SJCRH30 (cell line): ENCODE measurements around the gene POU2F1. TPM values are rescaled to one million over a fixed set of nuclear protein-coding genes. Genes with fewer than 3 reads are reported as not detected.

Experiments
- DNase-seq, 2 experiments: peaks; one replicate each; pipeline ENCODE4 v3.0.0-alpha.2; 2015 to 2020
- H3K27ac ChIP-seq: fragments of 250-450 bp; sonication (Bioruptor Pico); 2 replicates; pipeline ENCODE4 v1.5.1; 2020; ENCODE audit warnings: mild to moderate bottlenecking, moderate library complexity
- H3K27me3 ChIP-seq: fragments of 250-450 bp; sonication (Bioruptor Pico); 2 replicates; pipeline ENCODE4 v1.5.1; 2020; ENCODE audit warnings: mild to moderate bottlenecking, moderate library complexity
- H3K36me3 ChIP-seq: fragments of 250-450 bp; sonication (Bioruptor Pico); 2 replicates; pipeline ENCODE4 v1.5.1; 2020; ENCODE audit warnings: mild to moderate bottlenecking, moderate library complexity
- H3K4me1 ChIP-seq: fragments of 250-450 bp; sonication (Bioruptor Pico); 2 replicates; pipeline ENCODE4 v1.5.1; 2020; ENCODE audit warnings: mild to moderate bottlenecking, moderate library complexity
- H3K4me3 ChIP-seq: fragments of 250-450 bp; sonication (Bioruptor Pico); 2 replicates; pipeline ENCODE4 v1.5.1; 2020; ENCODE audit warnings: mild to moderate bottlenecking, moderate library complexity
- H3K9me3 ChIP-seq: fragments of 250-450 bp; sonication (Bioruptor Pico); replicated peaks from 2 replicates; pipeline ENCODE4 v1.5.1; 2020; ENCODE audit warnings: mild to moderate bottlenecking, moderate library complexity
- total RNA-seq: library from RNA; depleted of rRNA; stranded (reverse); fragments of >200 nt; shearing (Covaris generic); gene quantifications from 2 replicates; pipeline ENCODE4 v1.2.3, GENCODE V29; 2014

The POU2F1 gene
- total RNA-seq, 1 experiment from 2014 or later = 16.8 TPM

- Histone ChIP-seq H3K4me3 (no peak overlapping the region), H3K27ac (no peak overlapping the region), H3K4me1 (no peaks in the 10 kb centered on the region), H3K36me3 (0 out of 2 replicates have a peak, but pooled peaks cover 2% of the 10 kb centered on the region), H3K9me3 (0 out of 2 replicates have a peak, but pooled peaks cover 4% of the 10 kb centered on the region), H3K27me3 (no peaks in the 10 kb centered on the region)
- DNase-seq = no peak
Observed at GRCh38 chr1:167359295-167359694, 138.6 kb downstream of the POU2F1 start.

DNA sequence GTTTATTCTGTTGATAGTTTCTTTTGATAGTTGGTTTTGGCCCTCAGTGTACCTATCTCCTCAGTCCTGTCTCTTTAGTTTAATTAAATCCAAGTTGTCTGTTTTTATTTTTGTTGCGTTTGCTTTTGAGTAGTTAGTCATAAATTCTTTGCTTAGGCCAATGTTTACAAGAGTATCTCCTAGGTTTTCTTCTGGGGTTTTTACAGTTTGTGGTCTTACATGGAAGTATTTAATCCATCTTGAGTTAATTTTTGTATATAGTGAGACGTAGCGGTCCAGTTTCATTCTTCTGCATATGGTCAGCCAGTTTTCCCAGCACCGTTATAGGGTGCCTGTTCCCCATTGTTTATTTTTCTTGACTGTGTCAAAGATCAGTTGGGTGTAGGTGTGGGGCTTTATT is 139.4 kb downstream of the POU2F1 start:
- Histone ChIP-seq H3K4me1 (0 out of 2 replicates have a peak, but pooled peaks cover under 1% of the 10 kb centered on the region), H3K4me3 (no peak overlapping the region), H3K27ac (no peak overlapping the region), H3K27me3 (no peaks in the 10 kb centered on the region), H3K9me3 (0 out of 2 replicates have a peak, but pooled peaks cover 4% of the 10 kb centered on the region), H3K36me3 (0 out of 2 replicates have a peak, but pooled peaks cover 2% of the 10 kb centered on the region)
- DNase-seq = no peak

DNA sequence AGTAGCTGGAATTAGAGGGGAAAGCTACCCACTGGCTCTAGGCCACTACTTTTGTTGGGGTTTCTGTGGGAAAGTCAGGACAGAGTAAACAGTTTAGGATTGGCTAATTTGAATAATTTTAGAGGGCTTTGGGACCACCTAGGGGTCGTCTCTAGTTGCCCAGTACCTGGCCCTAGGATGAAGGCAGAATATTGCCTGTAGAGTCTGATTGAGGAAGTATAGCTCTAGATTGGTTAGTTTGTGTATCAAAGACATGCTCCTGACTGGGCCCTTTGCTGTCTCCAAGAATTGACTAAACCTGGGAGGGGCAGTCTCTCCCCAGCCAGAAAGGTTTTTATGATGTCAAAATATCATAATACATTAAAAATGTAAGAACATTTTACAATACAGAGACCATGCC is 142.0 kb downstream of the POU2F1 start:
- H3K9me3 ChIP-seq = 0 out of 2 replicates have a peak, but pooled peaks cover 4% of the 10 kb centered on the region
- no peak overlapping the region for H3K27ac ChIP-seq
- no peaks in the 10 kb centered on the region for H3K27me3 ChIP-seq
- H3K4me3 ChIP-seq = no peak overlapping the region
- 0 out of 2 replicates have a peak, but pooled peaks cover 3% of the 10 kb centered on the region for H3K4me1 ChIP-seq
- DNase-seq = no peak
- H3K36me3 ChIP-seq = peaks cover 2% of the 10 kb centered on the region; the same call in 1 of the 2 replicates

DNA sequence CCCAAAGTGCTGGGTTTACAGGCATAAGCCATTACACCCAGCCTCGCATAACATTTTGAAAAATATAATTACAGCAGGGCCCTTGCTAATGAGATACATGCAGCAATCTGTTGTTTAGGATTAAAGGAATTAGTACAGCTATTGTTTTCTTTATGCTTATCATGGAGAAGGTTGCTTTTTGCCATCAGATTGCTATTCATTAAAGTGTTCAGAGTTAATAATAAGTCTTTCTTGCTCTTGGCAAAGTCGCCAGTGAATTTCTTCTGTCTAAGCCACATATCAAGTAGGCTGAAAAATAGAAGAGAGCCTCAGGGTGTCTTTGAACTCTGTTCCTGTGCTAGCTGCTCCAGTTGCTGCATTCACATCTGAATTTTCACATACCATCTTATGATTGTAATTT is 144.1 kb downstream of the POU2F1 start:
- Histone ChIP-seq H3K9me3 (no peaks in the 10 kb centered on the region), H3K4me3 (no peak overlapping the region), H3K4me1 (0 out of 2 replicates have a peak, but pooled peaks cover 3% of the 10 kb centered on the region), H3K36me3 (no peaks in the 10 kb centered on the region; the same call in 1 of the 2 replicates), H3K27ac (no peak overlapping the region), H3K27me3 (no peaks in the 10 kb centered on the region)
- DNase-seq = no peak

- H3K4me3 ChIP-seq = no peak overlapping the region
- DNase-seq = no peak
- H3K27me3 ChIP-seq = no peaks in the 10 kb centered on the region
- H3K27ac ChIP-seq = no peak overlapping the region
- H3K4me1 ChIP-seq = 0 out of 2 replicates have a peak, but pooled peaks cover 3% of the 10 kb centered on the region
- no peaks in the 10 kb centered on the region for H3K9me3 ChIP-seq
- H3K36me3 ChIP-seq = no peaks in the 10 kb centered on the region; the same call in 1 of the 2 replicates
Observed at GRCh38 chr1:167365360-167365759, 144.7 kb downstream of the POU2F1 start.

DNA sequence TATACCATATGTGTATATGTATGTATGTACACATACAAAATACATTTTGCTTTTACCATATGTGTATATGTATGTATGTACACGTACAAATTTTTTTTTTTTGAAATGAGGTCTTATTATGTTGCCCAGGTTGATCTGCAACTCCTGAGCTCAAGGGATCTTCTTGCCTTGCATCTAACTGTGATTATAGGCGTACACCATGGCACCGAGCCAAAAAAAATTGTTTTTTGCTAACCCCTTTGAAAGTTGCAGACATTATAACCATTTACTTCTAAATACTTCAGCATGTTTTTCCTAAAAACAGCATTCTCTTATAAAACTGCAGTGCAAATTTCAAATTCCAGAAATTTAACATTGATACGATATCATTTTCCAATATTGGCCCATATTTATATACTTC is 147.0 kb downstream of the POU2F1 start:
- Histone ChIP-seq H3K27me3 (no peaks in the 10 kb centered on the region), H3K9me3 (no peaks in the 10 kb centered on the region), H3K4me3 (no peak overlapping the region), H3K27ac (no peak overlapping the region), H3K4me1 (0 out of 2 replicates have a peak, but pooled peaks cover 3% of the 10 kb centered on the region), H3K36me3 (no peaks in the 10 kb centered on the region; the same call in none of the 2 replicates)
- DNase-seq = no peak

DNA sequence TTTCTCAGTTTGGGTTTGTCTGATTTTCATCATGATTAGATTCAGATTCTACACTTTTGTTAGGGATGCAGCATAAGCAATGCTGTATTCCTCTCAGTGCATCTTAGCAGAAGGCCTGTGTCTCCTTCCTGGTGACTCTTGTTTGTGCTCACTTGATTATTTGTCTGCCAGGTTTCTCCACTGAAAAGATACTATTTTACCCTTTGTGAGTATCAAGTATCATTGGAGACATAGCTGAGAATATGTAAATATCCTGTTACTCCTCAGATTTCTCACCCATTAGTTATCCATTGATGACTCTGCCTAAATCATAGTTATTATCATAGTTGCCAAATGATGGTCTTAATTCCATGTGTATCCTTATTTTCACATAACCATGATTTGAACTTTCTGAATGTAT is 148.5 kb downstream of the POU2F1 start:
- no peaks in the 10 kb centered on the region for H3K9me3 ChIP-seq
- DNase-seq = no peak
- no peak overlapping the region for H3K27ac ChIP-seq
- H3K27me3 ChIP-seq = no peaks in the 10 kb centered on the region
- H3K36me3 ChIP-seq = no peaks in the 10 kb centered on the region; the same call in none of the 2 replicates
- H3K4me1 ChIP-seq = 0 out of 2 replicates have a peak, but pooled peaks cover 3% of the 10 kb centered on the region
- no peak overlapping the region for H3K4me3 ChIP-seq

GRCh38 chr1:167369933-167370332 is 149.2 kb downstream of the POU2F1 start:
- 0 out of 2 replicates have a peak, but pooled peaks cover 3% of the 10 kb centered on the region for H3K4me1 ChIP-seq
- H3K27me3 ChIP-seq = no peaks in the 10 kb centered on the region
- no peaks in the 10 kb centered on the region for H3K9me3 ChIP-seq
- DNase-seq = no peak
- H3K4me3 ChIP-seq = no peak overlapping the region
- H3K27ac ChIP-seq = no peak overlapping the region
- peaks cover 3% of the 10 kb centered on the region for H3K36me3 ChIP-seq

DNA sequence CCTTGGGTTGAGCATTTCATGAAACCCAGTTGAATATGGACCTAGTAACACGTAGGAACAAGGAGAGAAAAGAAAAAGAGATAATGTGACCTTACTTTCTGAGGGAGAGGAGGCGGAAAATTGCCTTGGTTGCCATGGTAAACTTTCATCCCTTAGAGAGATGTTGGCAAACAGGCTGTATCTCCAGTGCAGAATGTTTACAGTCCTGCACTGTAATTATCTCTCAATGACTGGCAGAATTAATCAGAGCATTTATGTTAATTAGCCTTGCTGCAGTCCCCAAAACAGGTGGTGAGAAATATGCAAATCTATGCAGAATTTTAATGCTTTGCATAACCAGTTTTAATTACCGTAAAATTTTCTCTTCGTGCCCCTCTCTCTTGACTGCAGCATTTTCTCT is 150.3 kb downstream of the POU2F1 start:
- H3K27me3 ChIP-seq = no peaks in the 10 kb centered on the region
- H3K9me3 ChIP-seq = no peaks in the 10 kb centered on the region
- H3K4me1 ChIP-seq = no peaks in the 10 kb centered on the region
- peaks cover 3% of the 10 kb centered on the region for H3K36me3 ChIP-seq
- no peak overlapping the region for H3K27ac ChIP-seq
- H3K4me3 ChIP-seq = no peak overlapping the region
- no peak for DNase-seq

DNA sequence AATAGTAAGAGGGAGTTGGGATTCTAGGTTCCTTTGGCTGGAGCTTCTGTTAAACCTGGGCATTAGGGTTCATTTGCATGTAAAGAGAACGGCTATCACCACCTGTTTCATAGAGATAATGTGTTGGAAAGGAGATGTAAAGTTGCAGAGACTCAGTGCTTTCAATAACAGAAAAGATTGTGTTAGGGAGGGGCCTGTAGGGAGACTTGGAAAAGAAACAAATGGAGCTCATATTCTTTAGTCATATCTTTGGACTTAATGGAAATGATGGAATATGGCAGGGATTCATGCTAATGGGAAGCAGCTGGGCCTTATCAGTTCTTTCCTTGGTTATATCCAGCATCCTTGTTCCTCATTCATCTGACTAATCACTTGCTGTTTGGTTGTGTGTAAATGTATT is 152.7 kb downstream of the POU2F1 start:
- Histone ChIP-seq H3K36me3 (peaks cover 3% of the 10 kb centered on the region; the same call in 1 of the 2 replicates), H3K27ac (no peak overlapping the region), H3K9me3 (no peaks in the 10 kb centered on the region), H3K4me1 (no peaks in the 10 kb centered on the region), H3K27me3 (no peaks in the 10 kb centered on the region), H3K4me3 (no peak overlapping the region)
- DNase-seq = no peak

DNA sequence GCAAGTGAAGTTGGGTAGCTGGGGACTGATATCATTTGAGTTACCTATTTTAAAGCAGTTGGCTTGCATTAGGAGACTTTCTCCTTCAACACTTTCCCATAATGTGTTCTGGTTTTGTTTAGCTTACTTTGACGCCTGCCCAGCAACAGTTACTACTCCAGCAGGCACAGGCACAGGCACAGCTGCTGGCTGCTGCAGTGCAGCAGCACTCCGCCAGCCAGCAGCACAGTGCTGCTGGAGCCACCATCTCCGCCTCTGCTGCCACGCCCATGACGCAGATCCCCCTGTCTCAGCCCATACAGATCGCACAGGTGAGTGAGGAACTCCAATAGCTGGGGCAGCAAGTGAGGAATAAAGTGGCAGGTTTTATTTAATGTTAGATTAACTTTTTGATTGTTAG is 153.3 kb downstream of the POU2F1 start:
- Histone ChIP-seq H3K27ac (no peak overlapping the region), H3K36me3 (peaks cover 3% of the 10 kb centered on the region)
- no peak for DNase-seq

GRCh38 chr1:167375949-167376348 is 155.3 kb downstream of the POU2F1 start:
- peaks cover 7% of the 10 kb centered on the region for H3K36me3 ChIP-seq
- no peaks in the 10 kb centered on the region for H3K4me1 ChIP-seq
- no peak overlapping the region for H3K4me3 ChIP-seq

More for the DNA sequence above, 153.3 kb downstream of the POU2F1 start:
- no peaks in the 10 kb centered on the region for H3K9me3 ChIP-seq
- no peaks in the 10 kb centered on the region for H3K4me1 ChIP-seq
- no peaks in the 10 kb centered on the region for H3K27me3 ChIP-seq
- no peak overlapping the region for H3K4me3 ChIP-seq

GRCh38 chr1:167387251-167387910 is 166.7 kb downstream of the POU2F1 start:
- H3K27me3 ChIP-seq = no peaks in the 10 kb centered on the region
- peaks cover 18% of the 10 kb centered on the region for H3K36me3 ChIP-seq
- no peaks in the 10 kb centered on the region for H3K4me1 ChIP-seq
- no peaks in the 10 kb centered on the region for H3K9me3 ChIP-seq
- no peak overlapping the region for H3K4me3 ChIP-seq
- H3K27ac ChIP-seq = no peak overlapping the region
- no peak for DNase-seq

More at GRCh38 chr1:167375949-167376348, 155.3 kb downstream of the POU2F1 start:
- DNase-seq = no peak
- Histone ChIP-seq H3K27me3 (no peaks in the 10 kb centered on the region), H3K9me3 (no peaks in the 10 kb centered on the region), H3K27ac (no peak overlapping the region)

- no peaks in the 10 kb centered on the region for H3K4me1 ChIP-seq
- H3K27ac ChIP-seq = no peak overlapping the region
- no peaks in the 10 kb centered on the region for H3K27me3 ChIP-seq
- H3K36me3 ChIP-seq = peaks cover 18% of the 10 kb centered on the region
- no peak overlapping the region for H3K4me3 ChIP-seq
- H3K9me3 ChIP-seq = no peaks in the 10 kb centered on the region
- DNase-seq = no peak
Observed at GRCh38 chr1:167388976-167389375, 168.3 kb downstream of the POU2F1 start.

- Histone ChIP-seq H3K4me3 (no peak overlapping the region), H3K27ac (no peak overlapping the region), H3K36me3 (peaks cover 14% of the 10 kb centered on the region), H3K27me3 (no peaks in the 10 kb centered on the region), H3K9me3 (no peaks in the 10 kb centered on the region), H3K4me1 (no peaks in the 10 kb centered on the region)
- DNase-seq = no peak
Observed at GRCh38 chr1:167392200-167392696, 171.6 kb downstream of the POU2F1 start.
